Mammary epithelial cell (primary cell): Measurements from ENCODE around the gene STARD3NL.
"Not testable (repeated sequence)": the region's sequence is repeated elsewhere in the genome, so short reads cannot be mapped to it uniquely, and the experiment has no call there.

ENCODE experiments used
- CTCF ChIP-seq, 2 donors: IDR thresholded peaks in 1 of 2; conservative IDR thresholded peaks in 1 of 2; 2 replicates each; pipeline ENCODE4 v1.5.1; 2011 to 2012; ENCODE audit warnings: inconsistent platforms in 2 of 2, low read length in 2 of 2, mild to moderate bottlenecking in 2 of 2, control low read depth in 1 of 2, low read depth in 1 of 2; ENCODE audit not compliant: insufficient read depth in 1 of 2; ENCODE audit errors: extremely low read depth in 1 of 2
- EZH2 ChIP-seq: IDR thresholded peaks from 2 replicates; pipeline ENCODE4 v1.6.1; 2012; ENCODE audit warnings: low read length, inconsistent platforms, borderline replicate concordance

- TF ChIP-seq CTCF (conservative IDR thresholded peaks at IDR 0.05 in 1 of 2, IDR thresholded peaks at IDR 0.05 in 1 of 2; ENCODE audit: extremely low read depth in 1 of 2, insufficient read depth in 1 of 2, low read depth in 1 of 2, low read length in 2 of 2); EZH2: not testable (repeated sequence)
These were observed 65.3 kb downstream of the STARD3NL start for GRCh38 chr7:38243345-38243744.
